Stimulated activated CD4-positive, alpha-beta T cell treated with anti-CD3 and anti-CD28 coated beads, Interleukin-4, amount 100 ng/mL, for 48 hours (primary cell): Measurements from ENCODE around the gene C1orf35.

Experiments used
- DNase-seq, 2 donors: peaks; one replicate each; pipeline ENCODE4 v3.0.0-alpha.2; 2020; ENCODE audit warnings: low read depth in 2 of 2

The C1orf35 gene

DNA sequence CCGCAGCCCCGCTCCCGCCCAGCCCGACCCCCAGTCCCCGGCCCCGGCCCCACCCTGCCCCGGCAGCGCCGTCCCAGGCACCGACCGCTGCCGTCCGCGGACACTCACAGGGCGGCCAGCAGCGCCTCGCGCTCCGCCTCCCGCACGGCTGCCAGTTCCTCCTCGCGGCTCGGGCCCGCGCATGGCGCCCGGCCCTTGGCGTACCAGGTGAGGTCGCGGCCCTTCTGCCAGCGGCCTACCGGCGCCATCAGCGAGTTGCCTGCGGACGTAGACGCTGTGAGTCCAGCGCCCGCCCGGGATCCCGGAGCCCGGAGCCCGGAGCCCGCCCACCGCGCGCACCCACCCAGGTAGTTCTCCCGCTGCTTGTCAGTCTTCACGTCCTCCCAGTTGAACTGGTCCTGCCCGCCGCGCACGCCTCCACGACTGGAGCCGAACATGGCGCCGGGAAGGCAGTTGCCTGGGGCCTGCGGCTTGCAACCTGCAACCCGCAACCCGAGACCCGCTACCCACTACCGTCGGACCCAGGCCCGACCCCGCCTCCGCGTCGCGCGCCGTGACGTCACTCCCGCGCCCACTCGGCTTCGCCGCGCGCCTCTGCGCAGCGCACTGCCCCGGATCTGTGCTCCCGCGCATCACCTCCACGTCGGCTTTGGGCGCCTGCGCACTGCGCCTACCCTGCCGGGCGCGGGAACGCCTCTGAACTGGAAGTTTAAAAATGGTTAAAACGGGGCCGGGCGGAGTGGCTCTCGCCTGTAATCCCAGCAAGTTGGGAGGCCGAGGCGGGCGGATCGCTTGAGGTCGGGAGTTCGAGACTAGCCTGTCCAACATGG is at the start of gene C1orf35:
Gene C1orf35 (minus strand): TSS at position 535 of the 830 bp plus-strand sequence. CDS start 98 bp downstream, at position 437.
- peak; percentile 93 for DNase-seq

DNA sequence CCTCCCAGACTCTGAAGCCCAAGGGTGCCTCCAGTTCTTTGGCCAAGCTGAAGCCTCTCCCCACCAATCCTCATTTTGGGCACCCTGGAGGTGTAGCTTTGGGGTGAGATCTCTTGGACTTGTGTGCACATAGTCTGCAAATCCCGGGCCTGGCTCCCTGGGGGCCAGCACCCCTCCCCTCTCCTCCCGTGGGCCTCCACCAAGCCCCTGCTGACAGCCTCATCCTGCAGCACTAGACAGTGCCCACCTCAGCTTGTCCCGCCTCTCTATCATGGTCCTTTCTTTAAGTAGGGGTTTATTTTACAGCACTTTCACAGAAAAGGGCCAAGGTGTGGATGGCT is 49.8 kb upstream of the C1orf35 start:
- no peak for DNase-seq

DNA sequence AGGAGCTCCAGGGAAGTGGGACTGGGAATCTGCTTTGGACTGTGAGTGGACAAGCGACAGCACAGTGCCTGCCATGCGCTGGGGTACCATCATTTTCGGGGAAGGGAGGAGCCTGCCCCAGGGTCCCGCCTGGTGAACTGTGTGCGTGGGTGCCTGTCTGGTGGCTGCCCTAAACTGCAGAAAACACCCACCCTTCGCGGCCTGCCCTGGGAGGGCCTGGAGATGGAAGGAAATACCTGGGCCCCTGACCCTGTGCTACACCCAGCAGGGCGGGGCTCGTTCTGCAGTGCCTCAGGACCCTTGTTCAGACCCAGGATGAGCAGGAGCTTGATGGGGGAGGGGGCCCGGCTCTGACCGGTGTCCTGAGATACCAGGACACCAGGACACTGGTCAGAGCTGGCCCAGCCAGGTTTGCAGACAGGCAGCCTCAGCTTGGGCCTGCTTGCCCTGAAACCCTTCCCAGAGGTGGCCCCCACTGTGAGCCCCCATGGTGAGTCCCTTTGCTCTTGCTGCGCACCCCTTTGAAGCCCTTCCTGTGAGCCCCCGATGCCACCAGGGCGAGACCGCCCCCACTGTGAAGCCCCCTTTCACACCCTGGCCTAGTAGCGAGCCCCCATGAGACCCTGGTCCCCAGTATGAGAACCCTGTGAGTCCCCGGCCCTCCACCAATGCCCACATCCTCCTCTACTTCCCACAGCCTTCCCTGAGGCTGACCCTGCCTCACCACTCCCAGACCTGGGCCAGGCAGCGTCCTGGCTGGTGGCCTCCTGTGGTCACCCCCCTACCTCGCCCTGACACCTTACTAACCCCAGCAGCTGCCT is 49.2 kb upstream of the C1orf35 start:
- no peak for DNase-seq

DNA sequence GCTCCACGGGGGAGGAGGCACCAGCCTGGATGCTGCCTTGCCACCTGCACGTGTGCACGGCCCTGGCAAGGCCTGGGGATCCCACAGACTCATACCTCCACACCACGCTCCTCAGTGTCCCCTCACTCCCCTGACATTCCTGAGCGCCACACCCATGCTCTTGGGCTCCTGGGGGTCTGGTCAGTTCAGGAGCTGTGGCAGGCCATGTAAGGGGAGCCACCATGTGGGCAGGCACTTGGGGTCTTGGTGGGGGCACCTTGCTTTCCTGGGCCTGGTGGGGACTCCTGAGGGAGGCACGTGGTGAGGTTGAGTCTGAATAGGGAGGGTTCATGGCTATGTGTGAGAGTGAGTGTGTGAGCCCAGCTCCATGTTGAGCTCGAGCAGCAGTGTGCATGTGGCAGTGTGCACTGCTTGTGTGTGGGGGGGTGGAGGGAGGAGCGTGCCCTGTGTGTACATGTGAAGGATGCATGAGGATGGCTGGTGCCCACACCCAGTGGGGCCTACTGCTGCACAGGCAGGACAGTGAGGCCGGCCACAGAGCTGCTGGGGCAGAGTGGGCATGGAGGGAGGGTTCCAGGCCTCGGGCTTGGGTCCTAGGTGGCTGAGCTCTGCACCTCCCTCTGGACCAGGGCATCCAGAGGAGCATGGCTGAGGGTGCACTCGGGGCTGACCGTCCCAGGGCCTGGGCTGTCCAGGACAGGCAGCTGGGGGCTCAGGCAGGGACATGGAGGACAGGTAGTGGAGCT is 48.2 kb upstream of the C1orf35 start:
- no peak for DNase-seq

DNA sequence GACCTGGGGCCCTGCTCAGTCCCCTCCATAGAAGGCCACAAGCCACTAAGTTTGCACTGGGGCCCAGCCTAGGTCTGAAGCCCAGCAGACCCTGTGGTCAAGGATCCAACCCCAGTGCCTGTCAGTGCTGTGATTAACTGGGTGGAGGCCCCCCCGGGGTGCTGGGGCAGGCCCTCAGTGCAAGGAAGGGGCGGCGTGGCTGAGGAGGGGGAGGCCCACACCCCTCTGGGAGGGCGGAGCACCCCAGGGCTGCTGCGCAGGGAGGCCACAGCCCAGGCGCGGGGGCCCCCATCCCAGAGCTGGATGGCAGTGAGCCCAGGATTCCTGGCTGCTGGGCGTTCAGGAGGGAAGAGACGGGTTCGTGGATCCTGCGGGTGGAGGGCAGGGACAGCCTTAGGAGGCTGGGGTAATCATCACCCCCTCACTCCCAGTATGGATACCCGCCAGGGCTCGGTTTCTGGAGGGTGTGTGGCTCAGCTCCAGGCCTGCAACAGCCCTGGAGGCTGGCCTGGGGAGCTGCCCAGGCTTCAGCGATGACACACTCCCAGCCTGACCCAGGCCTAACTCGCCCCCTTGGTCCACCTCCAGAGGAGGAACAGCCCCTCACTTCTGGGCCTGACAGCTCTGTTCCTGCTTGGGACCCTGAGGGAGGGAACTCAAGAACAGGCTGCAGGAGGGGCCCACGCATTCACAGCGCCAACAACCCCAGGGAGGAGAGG is 47.5 kb upstream of the C1orf35 start:
- DNase-seq = no peak

DNA sequence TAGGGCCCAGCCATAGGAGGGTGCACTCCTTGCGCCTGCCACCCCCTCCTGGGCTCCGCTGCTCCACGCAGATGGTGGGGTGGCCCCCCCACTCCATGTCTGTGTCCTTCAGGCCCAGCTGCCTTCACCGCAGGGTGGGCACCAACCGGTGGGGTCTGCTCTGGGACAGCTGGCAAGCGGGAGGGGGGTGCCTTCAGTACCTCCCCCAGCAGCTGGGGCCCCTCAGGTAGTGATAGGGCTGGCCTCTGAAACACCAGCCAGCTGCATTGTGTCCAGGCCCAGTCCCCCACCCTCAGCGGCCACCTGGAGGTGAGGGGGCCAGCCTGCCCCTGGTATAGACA is 47.0 kb upstream of the C1orf35 start:
- DNase-seq = no peak

DNA sequence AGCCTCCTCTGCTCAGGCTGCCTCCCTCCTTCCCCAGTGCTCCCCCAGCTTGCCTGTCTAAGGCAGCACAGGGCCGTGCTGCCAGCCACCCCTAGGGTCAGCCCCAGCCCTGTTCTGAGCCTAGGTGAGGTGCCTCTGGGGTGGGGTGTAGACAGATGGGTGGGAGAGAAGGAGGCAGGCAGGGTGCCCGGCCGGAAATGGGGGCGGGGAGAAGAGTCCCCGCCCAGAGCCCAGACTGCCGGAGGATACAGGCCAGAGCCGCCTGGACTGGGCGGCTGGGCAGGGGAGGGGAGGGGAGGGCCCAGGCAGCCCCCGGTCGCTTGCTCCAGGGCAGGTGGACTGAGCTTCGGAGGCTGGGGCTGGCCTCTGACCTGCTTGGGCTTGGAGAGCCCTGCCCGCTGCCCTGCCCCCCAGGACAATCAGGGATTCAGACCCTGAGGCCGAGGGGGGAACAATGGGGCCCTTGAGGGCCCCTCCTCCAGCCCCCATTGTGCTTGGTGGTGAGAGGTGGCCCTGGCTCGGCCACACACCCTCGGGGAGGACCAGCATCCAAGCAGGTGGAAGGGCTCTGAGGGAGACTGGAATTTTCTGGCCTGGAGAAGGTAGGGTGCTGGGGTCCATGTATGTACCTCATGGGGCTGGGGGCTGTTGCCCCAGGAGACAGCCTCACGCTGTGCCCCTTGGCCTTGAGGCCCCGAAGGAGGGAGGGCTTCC is 46.4 kb upstream of the C1orf35 start, which contains the start of gene GJC2:
Gene GJC2 (plus strand): TSS at position 525 of the 714 bp plus-strand sequence. CDS start 7,829 bp downstream, outside the sequence.
- no peak for DNase-seq

DNA sequence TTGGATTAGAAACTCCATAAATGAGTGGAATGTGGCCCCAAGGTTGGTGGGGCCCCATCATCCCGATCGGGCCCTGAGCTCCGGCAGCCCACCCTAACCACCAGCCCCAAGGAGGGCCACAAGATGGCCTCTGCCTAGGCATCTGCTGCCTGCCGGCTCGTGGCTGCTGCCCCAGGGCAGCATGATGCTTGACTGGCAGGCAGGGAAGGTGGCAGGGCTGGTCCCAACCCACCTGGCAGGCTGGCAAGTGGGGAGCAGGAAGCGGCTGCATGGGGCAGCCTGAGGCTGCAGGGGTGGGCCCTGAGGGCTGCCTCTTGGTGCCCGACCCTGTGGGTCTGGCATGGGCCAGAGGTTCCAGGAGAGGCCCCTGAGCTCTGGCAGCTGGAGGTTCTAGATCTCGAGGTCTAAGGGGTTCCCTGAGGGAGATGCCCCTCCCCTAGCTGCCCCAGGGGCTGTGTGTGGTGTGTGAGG is 45.8 kb upstream of the C1orf35 start:
- DNase-seq = no peak

DNA sequence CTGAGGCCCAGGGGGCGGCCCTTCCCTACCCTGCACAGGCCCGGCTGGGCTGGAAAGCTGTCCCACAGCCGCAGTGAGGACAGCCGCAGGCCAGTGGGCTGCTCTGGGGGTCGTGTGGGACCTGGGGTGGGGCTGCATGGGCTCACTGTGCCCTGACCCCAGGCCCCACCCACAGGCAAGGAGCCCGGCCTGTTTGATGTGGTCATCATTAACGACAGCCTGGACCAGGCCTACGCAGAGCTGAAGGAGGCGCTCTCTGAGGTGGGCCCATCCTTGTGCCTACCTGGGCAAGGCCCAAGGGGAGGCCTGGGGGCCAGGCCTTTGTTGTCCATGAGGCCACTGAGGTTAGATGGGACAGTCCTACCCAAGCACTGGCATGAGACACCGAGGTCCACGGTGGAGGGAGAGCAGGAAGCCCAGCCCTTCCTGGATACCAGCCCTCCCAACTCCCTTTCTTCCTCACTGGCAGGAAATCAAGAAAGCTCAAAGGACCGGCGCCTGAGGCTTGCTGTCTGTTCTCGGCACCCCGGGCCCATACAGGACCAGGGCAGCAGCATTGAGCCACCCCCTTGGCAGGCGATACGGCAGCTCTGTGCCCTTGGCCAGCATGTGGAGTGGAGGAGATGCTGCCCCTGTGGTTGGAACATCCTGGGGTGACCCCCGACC is 45.2 kb upstream of the C1orf35 start:
- no peak for DNase-seq

DNA sequence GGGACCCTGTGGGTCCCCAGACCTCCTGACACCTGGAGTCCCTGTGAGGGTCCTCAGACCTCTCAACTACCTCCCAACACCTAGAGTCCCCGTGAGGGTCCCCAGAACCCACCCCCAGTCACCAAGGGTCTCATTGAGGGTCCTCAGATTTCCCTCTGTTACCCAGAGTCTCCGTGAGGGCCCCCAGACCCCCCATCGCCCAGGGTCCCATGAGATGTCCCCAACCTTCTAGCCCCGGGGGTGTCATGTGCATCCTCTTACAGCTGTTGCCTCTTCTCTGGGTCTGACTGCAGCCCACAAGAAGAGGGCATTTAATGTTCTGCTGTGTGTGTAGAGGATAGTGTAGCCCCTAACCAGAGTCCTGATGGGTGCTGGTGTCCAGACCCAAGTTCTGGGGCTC is 44.6 kb upstream of the C1orf35 start:
- no peak for DNase-seq

DNA sequence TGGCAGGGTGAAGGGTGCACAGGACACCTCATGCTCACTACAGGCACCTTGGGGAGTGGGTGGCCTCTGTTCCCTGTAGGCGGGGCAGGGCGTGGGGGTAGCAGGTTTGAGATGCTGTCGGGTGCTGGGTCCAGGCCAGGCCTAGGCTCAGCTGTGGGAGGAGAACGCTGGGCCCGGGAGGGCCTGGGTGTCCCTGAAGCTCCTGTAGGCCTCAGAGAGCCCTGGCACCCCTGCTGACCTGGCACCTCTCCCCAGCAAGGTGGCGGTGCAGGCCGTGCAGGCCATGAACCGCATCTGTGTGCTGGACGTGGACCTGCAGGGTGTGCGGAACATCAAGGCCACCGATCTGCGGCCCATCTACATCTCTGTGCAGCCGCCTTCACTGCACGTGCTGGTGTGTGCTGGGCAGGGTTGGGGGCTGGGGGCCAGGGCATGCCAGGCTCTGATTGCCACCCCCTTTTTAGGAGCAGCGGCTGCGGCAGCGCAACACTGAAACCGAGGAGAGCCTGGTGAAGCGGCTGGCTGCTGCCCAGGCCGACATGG is 44.1 kb upstream of the C1orf35 start:
- DNase-seq = no peak

DNA sequence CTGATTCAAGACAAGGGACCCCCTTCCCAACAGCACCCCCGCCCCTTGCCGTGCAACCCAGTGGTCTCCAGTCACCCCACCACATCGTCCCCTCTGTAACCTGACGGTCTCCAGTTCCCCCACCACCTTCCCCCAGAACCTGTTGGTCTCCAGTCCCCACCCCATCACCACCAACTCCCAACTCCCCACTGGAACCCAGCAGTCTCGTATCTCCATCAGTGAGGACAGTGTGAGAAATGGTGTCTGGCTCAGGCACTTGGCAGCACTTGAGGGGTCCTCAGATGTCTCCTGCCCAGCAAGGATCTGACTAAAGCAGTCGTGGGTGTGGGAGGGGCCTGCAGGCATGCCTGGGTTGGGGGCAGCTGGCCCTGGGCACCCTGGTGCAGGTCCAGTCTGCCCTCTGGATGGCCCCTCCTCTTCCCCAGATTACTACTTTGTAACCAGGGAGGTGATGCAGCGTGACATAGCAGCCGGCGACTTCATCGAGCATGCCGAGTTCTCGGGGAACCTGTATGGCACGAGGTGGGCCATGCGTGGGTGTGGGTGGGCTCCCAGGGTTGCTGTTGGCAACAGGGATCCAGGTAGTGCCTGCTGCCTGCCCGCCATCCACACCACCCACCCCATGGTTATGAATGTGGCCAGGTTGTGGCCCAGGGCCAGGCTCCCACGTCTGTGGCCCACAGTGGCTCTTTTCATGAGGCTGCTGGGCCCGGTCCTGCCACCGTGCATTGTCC is 43.5 kb upstream of the C1orf35 start:
- DNase-seq = no peak

DNA sequence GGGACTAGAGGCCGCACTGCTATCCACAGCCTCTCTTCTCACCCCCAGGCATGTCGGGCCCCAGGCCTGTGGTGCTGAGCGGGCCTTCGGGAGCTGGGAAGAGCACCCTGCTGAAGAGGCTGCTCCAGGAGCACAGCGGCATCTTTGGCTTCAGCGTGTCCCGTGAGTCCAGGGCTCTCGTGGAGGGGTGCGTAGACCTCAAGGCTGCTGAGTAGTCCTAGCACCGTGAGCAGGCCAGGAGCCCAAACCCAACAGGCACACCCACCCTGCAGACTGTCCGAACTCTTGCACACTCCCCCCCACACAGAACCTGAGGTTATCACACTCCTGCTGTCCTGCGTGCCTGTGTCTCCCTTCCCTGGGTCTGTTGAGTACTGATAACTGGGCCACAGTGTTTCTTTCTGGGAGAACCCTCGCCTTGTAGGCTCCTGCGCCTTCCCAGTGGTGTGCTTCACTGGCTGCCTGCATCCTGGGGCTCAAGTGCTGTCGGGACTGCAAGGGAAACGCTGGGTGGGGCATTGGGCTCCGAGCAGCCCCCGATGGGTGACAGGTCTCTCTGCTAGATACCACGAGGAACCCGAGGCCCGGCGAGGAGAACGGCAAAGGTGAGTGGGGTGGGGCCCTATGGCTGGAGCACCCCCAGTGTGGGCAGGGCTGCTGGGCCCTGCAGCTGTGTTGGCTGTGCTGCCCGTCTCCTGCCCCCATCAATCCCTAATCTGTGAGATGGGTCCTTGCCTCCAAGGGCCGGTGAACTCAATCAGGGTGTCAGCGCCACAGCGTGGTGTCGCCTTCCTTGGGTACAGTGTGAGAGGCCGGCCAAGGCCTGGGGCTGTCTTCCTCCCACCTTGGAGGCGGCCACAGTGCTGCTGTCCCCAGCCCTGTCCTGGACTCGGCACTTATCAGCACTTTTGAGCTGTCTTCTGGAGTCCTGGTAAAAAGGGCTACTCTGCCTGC is 42.6 kb upstream of the C1orf35 start:
- DNase-seq = no peak

DNA sequence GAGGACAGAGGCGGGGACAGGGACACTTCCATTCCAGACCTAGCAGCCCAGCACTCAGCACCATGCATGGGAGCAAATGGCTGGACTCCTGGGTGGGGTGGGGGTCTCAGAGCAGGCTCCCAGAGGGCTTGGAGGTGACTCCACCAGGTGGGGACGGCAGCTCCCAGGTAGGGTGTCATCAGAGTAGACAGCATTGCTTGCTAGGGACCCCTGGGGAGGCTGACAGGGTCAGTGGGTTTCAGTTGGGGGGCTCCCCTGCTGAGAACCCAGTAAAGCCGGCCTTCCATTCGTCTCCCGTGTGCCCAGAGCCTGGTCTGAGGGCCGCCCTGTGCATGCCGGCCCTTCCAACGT is 41.8 kb upstream of the C1orf35 start:
- DNase-seq = no peak

DNA sequence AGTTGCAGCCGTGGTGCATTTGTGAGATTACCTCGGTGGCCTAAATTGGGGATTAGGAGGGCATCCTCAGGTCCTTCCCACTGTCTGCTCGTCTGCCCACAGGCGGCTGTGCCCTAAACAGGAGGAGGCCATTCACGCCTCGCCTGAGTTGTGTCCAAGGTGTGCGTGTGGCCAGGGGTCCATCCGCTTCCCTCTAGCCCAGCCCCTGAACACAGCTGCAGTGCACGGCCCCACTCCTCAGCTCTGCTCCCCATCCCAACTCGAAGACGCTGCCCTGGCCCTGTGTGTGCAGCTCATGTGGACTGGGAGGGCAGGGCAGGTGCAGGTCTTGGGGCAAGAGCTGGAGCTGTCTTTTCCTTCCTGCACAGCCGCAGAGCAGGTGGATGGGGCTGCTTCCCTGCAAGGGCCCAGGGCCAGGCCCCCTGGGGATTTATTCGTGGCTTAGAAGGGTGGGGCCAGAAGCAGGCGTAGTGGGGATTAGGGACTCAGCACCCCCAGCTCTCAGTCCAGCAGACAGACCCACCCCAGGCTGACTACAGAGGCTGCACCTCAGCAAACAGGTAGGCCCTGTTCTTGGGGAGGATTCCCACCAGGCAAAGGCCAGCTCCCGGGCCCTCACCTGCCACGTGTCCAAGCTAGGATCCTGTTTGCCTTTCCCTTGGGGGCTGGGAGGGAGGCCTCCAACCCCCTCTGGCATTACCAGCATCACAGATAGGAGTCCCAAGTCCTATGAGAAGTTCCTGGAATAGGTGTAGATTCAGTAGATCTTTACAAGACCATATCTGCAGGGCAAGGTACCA is 41.3 kb upstream of the C1orf35 start:
- no peak for DNase-seq

DNA sequence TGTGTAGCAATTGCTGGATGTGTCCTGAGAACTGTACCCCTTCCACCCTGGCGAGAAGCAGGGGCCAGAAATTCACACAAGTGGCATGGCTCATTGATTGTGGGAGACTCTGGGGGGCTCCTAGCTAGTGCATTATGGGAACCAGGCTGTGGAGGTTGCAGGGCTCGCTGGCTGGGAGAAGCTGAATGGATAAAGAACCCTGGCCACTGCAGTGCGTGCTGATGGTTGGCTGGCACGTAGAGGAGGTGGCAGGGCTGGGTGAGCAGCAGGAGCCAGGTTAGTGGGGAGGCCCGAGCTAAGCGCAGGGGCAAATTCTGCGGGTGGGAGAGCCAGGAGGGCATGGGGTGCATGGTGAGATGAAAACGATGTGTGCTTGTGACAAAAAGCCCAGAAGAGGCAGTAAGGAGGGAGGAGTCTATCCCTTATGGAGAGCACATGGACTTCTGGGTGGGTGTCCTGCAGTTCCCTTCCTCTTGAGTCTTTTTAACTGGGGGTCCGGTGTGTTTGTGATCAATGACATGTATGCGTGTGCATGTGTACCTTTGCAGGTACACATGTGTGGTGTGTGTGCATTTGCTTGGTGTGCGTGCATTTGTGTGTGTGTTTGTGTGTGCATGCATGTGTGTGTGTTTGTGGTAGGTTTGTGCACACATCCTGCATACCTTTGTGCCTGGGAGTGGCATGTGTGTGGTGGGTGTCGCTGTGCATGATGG is 40.5 kb upstream of the C1orf35 start:
- DNase-seq = no peak

DNA sequence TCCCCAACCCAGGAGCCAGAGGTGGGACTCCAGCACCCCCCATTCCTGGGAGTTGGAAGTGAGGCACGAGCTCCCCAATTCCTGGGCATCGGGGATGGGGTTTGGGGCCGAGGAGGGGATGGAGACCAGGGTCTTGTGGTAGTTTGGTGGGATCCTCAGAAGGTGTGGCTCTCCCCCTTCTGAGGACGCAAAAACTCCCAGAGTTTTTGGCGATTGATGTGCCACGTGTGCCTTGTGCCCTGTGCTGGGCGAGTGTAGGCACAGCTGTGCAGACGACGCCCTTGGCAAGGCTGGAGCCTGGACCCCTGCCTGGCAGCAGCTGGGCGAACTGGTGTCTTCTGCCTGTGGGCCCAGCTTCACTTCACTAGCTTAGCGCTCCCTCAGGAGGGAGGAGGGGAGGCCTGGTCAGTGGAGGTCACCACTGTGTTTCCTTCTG is 39.6 kb upstream of the C1orf35 start:
- DNase-seq = no peak
